ENCODE data around the gene SAA1.
A peak's percentile ranks its signal among the peaks of the same experiment; 100 is the strongest.
"Not testable (repeated sequence)": the region's sequence is repeated elsewhere in the genome, so short reads cannot be mapped to it uniquely, and the experiment has no call there.

The SAA1 gene

GRCh38 chr11:18265949-18266348, at the start of gene SAA1:
SAA1 (plus strand) TSS chr11:18266264; CDS start chr11:18266888, 624 bp downstream.
- no peak for DNase-seq

- no peak for DNase-seq
Observed at GRCh38 chr11:18221274-18221876, 44.7 kb upstream of the SAA1 start.

- no peak for DNase-seq
Observed at GRCh38 chr11:18222814-18223421, 43.1 kb upstream of the SAA1 start.

- no peak for DNase-seq
Observed at GRCh38 chr11:18223591-18224387, 42.3 kb upstream of the SAA1 start.

GRCh38 chr11:18225913-18226312, 40.2 kb upstream of the SAA1 start:
- no peak for DNase-seq

- no peak for DNase-seq
Observed at GRCh38 chr11:18229501-18229900, 36.6 kb upstream of the SAA1 start.

- no peak for DNase-seq
Observed at GRCh38 chr11:18230859-18231258, 35.2 kb upstream of the SAA1 start.

GRCh38 chr11:18233912-18234311, 32.2 kb upstream of the SAA1 start:
- no peak for DNase-seq

- DNase-seq = no peak
Observed at GRCh38 chr11:18235394-18236334, 30.4 kb upstream of the SAA1 start.

GRCh38 chr11:18236664-18237356, 29.3 kb upstream of the SAA1 start, which contains the start of gene SAA4:
SAA4 (minus strand) TSS chr11:18236802; CDS start chr11:18235926, 876 bp downstream.
- DNase-seq = no peak

- DNase-seq = no peak
Observed at GRCh38 chr11:18239655-18240054, 26.4 kb upstream of the SAA1 start.

GRCh38 chr11:18243783-18244362, 22.2 kb upstream of the SAA1 start:
- DNase-seq = peak in 10 of 56 donors; percentile 2 to 20 (median 5)

- no peak for DNase-seq
Observed at GRCh38 chr11:18245396-18245795, 20.7 kb upstream of the SAA1 start.

GRCh38 chr11:18246379-18247190, 19.5 kb upstream of the SAA1 start:
- DNase-seq = not testable (repeated sequence)

- DNase-seq = not testable (repeated sequence)
Observed at GRCh38 chr11:18247191-18247581, 18.9 kb upstream of the SAA1 start.

- no peak for DNase-seq
Observed at GRCh38 chr11:18248561-18248960, 17.5 kb upstream of the SAA1 start, which contains the start of gene SAA2. SAA2 (minus strand) TSS chr11:18248668; CDS start chr11:18248011, 657 bp downstream.

GRCh38 chr11:18253233-18253632, 12.8 kb upstream of the SAA1 start:
- no peak for DNase-seq

GRCh38 chr11:18253778-18254338, 12.2 kb upstream of the SAA1 start:
- DNase-seq = no peak

Measured in nucleus accumbens (tissue), 56 donors.